ENCODE results near the gene ANKRD40CL.
"Not testable (repeated sequence)": the region's sequence is repeated elsewhere in the genome, so short reads cannot be mapped to it uniquely, and the experiment has no call there.

ANKRD40CL gene

GRCh38 chr17:50762177-50762576 is 5.1 kb downstream of the ANKRD40CL start:
- no peak for DNase-seq

GRCh38 chr17:50758989-50759544 is 8.3 kb downstream of the ANKRD40CL start:
- no peak for DNase-seq

- no peak for DNase-seq
These were observed 8.8 kb downstream of the ANKRD40CL start for GRCh38 chr17:50758524-50758923.

- DNase-seq: no peak
These were observed 12.8 kb downstream of the ANKRD40CL start for GRCh38 chr17:50754521-50754920.

- no peak for DNase-seq
These were observed 18.1 kb downstream of the ANKRD40CL start for GRCh38 chr17:50749245-50749644.

GRCh38 chr17:50745631-50746030 is 21.7 kb downstream of the ANKRD40CL start:
- DNase-seq: no peak

GRCh38 chr17:50739098-50739497 is 28.2 kb downstream of the ANKRD40CL start:
- no peak for DNase-seq

- no peak for DNase-seq
These were observed 30.1 kb downstream of the ANKRD40CL start for GRCh38 chr17:50737118-50737698.

- no peak for DNase-seq
These were observed 32.0 kb downstream of the ANKRD40CL start for GRCh38 chr17:50735287-50735686.

- no peak for DNase-seq
These were observed 35.5 kb downstream of the ANKRD40CL start for GRCh38 chr17:50731575-50732460.

GRCh38 chr17:50728881-50729765 is 38.2 kb downstream of the ANKRD40CL start:
- DNase-seq: no peak

GRCh38 chr17:50728112-50728429 is 39.2 kb downstream of the ANKRD40CL start:
- no peak for DNase-seq

GRCh38 chr17:50725769-50726655 is 41.3 kb downstream of the ANKRD40CL start:
- DNase-seq: no peak

- DNase-seq: not testable (repeated sequence)
These were observed 42.7 kb downstream of the ANKRD40CL start for GRCh38 chr17:50724622-50725021.

- no peak for DNase-seq
These were observed 44.6 kb downstream of the ANKRD40CL start for GRCh38 chr17:50722746-50723145.

GRCh38 chr17:50721194-50722010 is 45.9 kb downstream of the ANKRD40CL start:
- no peak for DNase-seq

GRCh38 chr17:50719924-50720794 is 47.2 kb downstream of the ANKRD40CL start:
- DNase-seq: peak in 2 of 51 donors; percentile 49 to 74

- DNase-seq: peak; percentile 45 to 98 (median 88)
These were observed 48.0 kb downstream of the ANKRD40CL start, which contains the start of gene LUC7L3 for GRCh38 chr17:50719144-50719923. Gene LUC7L3, plus strand, starts transcription at chr17:50719603. Its CDS starts 130 bp downstream, at chr17:50719733.
